ENCODE data around the gene ULK4.
A peak's percentile ranks its signal among the peaks of the same experiment; 100 is the strongest.

Gene ULK4

DNA sequence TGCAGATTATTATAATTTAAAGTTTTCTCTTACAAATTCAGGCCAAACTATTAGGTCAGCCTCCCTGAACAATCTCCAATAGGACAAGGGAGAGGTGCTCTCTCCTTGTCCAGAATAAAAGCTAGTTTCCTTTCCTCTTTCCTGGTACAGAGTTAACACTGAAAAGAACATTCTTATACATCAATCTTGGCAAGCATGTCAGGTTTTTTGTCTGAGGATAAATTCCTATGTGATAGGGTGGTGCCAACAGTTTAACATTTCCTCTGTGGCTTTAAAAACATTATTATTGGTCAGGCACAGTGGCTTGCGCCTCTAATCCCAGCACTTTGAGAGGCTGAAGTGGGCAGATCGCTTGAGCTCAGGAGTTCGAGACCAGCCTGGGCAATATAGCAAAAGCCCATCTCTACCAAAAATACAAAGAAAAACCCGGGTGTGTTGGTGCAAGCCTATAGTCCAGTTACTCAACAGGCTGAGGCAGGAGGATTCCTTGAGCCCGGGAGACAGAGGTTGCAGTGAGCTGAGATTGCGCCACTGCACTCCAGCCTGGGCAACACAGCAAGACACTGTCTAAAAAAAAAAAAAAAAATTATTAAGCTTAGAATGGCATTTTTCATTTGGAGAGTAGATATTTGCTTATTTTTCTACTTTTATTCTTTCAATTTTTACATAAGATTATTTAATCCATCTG lies 13.7 kb upstream of the ULK4 start:
- H3K36me3 ChIP-seq (ENCODE audit: low read depth): no peaks in the 10 kb centered on the region
- H3K27me3 ChIP-seq (ENCODE audit: insufficient read depth, poor library complexity, severe bottlenecking): no peaks in the 10 kb centered on the region
- H3K4me3 ChIP-seq (ENCODE audit: severe bottlenecking): no peak overlapping the region
- no peaks in the 10 kb centered on the region for H3K4me1 ChIP-seq (ENCODE audit: insufficient read depth, poor library complexity, severe bottlenecking)
- TF ChIP-seq, protein P1, sequence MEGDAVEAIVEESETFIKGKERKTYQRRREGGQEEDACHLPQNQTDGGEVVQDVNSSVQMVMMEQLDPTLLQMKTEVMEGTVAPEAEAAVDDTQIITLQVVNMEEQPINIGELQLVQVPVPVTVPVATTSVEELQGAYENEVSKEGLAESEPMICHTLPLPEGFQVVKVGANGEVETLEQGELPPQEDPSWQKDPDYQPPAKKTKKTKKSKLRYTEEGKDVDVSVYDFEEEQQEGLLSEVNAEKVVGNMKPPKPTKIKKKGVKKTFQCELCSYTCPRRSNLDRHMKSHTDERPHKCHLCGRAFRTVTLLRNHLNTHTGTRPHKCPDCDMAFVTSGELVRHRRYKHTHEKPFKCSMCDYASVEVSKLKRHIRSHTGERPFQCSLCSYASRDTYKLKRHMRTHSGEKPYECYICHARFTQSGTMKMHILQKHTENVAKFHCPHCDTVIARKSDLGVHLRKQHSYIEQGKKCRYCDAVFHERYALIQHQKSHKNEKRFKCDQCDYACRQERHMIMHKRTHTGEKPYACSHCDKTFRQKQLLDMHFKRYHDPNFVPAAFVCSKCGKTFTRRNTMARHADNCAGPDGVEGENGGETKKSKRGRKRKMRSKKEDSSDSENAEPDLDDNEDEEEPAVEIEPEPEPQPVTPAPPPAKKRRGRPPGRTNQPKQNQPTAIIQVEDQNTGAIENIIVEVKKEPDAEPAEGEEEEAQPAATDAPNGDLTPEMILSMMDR (IDR thresholded peaks at IDR 0.05; ENCODE audit: poor library complexity, severe bottlenecking): no peak
- ATAC-seq (ENCODE audit: low read depth) (peak; percentile 51), DNase-seq (ENCODE audit: low spot score) (no peak)
- H3K9me3 ChIP-seq (ENCODE audit: severe bottlenecking): no peaks in the 10 kb centered on the region
- no peak overlapping the region for H3K27ac ChIP-seq (ENCODE audit: poor library complexity, severe bottlenecking)

DNA sequence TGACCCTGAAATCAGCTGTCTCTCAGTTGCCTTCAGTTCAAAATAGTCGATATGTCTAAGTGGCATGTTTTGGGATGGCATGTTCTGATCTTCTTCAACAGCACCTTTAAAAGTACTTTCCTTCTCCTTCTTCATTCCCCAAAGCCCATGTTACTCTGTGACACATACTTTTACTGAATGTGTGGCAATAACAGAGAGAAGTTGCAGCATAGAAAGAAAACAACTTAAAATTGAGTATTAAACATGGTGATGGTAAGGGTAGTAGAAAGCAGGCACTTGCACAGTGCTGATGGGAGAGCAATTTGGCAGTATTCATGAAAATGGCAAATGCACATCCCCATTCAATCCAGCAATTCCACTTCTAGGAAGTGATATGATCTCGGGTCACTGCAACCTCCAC lies 12.3 kb upstream of the ULK4 start:
- Histone ChIP-seq H3K36me3 (ENCODE audit: low read depth) (no peaks in the 10 kb centered on the region), H3K27ac (ENCODE audit: poor library complexity, severe bottlenecking) (no peak overlapping the region), H3K27me3 (ENCODE audit: insufficient read depth, poor library complexity, severe bottlenecking) (no peaks in the 10 kb centered on the region), H3K4me3 (ENCODE audit: severe bottlenecking) (no peak overlapping the region), H3K4me1 (ENCODE audit: insufficient read depth, poor library complexity, severe bottlenecking) (no peaks in the 10 kb centered on the region), H3K9me3 (ENCODE audit: severe bottlenecking) (no peaks in the 10 kb centered on the region)
- TF ChIP-seq, protein P1 (IDR thresholded peaks at IDR 0.05; ENCODE audit: poor library complexity, severe bottlenecking): no peak
- ATAC-seq (ENCODE audit: low read depth) (no peak), DNase-seq (ENCODE audit: low spot score) (no peak)

DNA sequence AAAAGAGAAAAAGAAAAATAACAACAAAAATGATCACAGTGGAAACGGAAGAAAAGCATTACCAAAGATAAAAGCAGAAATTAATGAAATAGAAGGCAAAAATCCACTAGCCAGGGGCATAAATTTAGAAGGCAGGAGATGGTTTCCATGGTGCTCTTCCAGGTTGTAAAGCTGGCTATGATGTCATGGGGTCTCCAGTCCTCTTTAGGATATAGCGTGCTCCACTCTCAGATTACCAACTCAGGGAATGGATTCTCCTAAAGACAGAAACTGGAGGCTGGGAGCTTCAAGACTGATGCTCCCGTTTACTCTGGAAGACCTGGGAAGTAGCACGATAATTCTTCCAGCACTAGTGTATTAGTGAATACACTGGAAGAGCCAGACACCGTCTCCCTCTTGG lies 10.9 kb upstream of the ULK4 start:
- H3K27ac ChIP-seq (ENCODE audit: poor library complexity, severe bottlenecking): no peak overlapping the region
- TF ChIP-seq, protein P1 (IDR thresholded peaks at IDR 0.05; ENCODE audit: poor library complexity, severe bottlenecking): no peak
- no peak overlapping the region for H3K4me3 ChIP-seq (ENCODE audit: severe bottlenecking)
- no peak for DNase-seq (ENCODE audit: low spot score)
- ATAC-seq (ENCODE audit: low read depth): no peak
- H3K36me3 ChIP-seq (ENCODE audit: low read depth): no peaks in the 10 kb centered on the region
- H3K4me1 ChIP-seq (ENCODE audit: insufficient read depth, poor library complexity, severe bottlenecking): no peaks in the 10 kb centered on the region
- H3K27me3 ChIP-seq (ENCODE audit: insufficient read depth, poor library complexity, severe bottlenecking): no peaks in the 10 kb centered on the region
- H3K9me3 ChIP-seq (ENCODE audit: severe bottlenecking): no peaks in the 10 kb centered on the region

DNA sequence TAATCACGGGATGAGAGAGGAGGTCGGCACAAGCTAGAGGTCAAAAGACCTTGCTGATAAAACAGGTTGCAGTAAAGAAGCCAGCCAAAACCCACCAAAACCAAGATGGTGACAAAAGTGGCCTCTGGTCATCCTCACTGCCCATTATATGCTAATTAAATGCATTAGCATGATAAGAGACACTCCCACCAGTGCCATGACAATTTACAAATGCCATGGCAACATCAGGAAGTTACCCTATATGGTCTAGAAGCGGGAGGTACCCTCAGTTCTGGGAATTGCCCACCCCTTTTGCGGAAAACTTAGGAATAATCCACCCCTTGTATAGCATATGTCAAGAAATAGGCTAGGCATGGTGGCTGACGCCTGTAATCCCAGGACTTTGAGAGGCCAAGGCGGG lies 4.3 kb upstream of the ULK4 start:
- Histone ChIP-seq H3K4me3 (ENCODE audit: severe bottlenecking) (no peak overlapping the region), H3K4me1 (ENCODE audit: insufficient read depth, poor library complexity, severe bottlenecking) (no peaks in the 10 kb centered on the region), H3K36me3 (ENCODE audit: low read depth) (no peaks in the 10 kb centered on the region), H3K27me3 (ENCODE audit: insufficient read depth, poor library complexity, severe bottlenecking) (no peaks in the 10 kb centered on the region), H3K27ac (ENCODE audit: poor library complexity, severe bottlenecking) (no peak overlapping the region), H3K9me3 (ENCODE audit: severe bottlenecking) (no peaks in the 10 kb centered on the region)
- TF ChIP-seq, protein P1 (IDR thresholded peaks at IDR 0.05; ENCODE audit: poor library complexity, severe bottlenecking): no peak
- ATAC-seq (ENCODE audit: low read depth) (no peak), DNase-seq (ENCODE audit: low spot score) (no peak)

DNA sequence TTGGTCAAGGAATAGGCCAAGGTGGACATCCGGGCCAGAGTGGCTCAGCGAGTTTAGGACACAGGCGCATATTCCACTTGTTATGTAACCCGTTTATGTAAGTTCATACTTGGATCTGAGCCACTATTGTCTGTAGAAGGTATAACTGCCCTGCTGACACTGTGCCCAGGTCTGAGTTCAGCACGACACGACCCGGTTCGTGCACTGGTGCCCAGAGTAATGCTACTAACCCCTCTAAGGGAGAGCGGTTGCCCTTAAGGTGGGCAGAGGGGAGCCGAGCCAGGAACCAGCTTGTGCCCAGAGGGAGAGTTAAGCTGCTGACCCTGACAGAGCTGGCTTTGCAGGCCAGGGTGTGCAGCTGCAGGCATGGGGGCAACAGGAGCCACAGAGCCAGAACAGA lies 1.9 kb upstream of the ULK4 start:
- no peak for ATAC-seq (ENCODE audit: low read depth)

More for the DNA sequence above, 1.9 kb upstream of the ULK4 start:
- no peak overlapping the region for H3K27ac ChIP-seq (ENCODE audit: poor library complexity, severe bottlenecking)
- no peak for DNase-seq (ENCODE audit: low spot score)
- no peaks in the 10 kb centered on the region for H3K27me3 ChIP-seq (ENCODE audit: insufficient read depth, poor library complexity, severe bottlenecking)
- TF ChIP-seq, protein P1 (IDR thresholded peaks at IDR 0.05; ENCODE audit: poor library complexity, severe bottlenecking): no peak
- H3K9me3 ChIP-seq (ENCODE audit: severe bottlenecking): no peaks in the 10 kb centered on the region
- H3K4me1 ChIP-seq (ENCODE audit: insufficient read depth, poor library complexity, severe bottlenecking): peaks cover 6% of the 10 kb centered on the region
- H3K4me3 ChIP-seq (ENCODE audit: severe bottlenecking): no peak overlapping the region
- H3K36me3 ChIP-seq (ENCODE audit: low read depth): no peaks in the 10 kb centered on the region
